ENCODE data around the gene LYSMD2. TPM values are rescaled to one million over a fixed set of nuclear protein-coding genes. Genes with fewer than 3 reads are reported as not detected.

LYSMD2 gene
- polyA plus RNA-seq, 3 donors, result 33.2 to 64.7 (median 50.5) TPM

DNA sequence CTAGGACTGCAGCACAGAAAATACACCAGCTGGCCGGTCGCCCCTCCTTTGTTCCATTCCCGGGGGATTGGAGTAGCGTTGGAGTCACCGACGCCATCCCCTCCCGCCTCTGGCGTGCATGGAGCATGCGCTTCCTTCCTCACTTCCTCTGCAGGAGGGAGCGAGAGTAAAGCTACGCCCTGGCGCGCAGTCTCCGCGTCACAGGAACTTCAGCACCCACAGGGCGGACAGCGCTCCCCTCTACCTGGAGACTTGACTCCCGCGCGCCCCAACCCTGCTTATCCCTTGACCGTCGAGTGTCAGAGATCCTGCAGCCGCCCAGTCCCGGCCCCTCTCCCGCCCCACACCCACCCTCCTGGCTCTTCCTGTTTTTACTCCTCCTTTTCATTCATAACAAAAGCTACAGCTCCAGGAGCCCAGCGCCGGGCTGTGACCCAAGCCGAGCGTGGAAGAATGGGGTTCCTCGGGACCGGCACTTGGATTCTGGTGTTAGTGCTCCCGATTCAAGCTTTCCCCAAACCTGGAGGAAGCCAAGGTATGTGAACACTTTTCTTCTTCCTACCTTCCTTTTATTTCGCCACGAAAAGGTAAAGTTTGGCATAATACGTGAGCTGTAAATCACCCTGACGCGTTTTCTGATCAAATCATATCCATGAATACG, 56.0 kb downstream of the LYSMD2 start, which contains the start of gene SCG3:
SCG3 (plus strand) TSS at position 201 of the 661 bp plus-strand sequence; CDS start at position 454, 253 bp downstream.
- Histone ChIP-seq H3K9ac (ENCODE audit: insufficient read depth, low read length, poor library complexity, severe bottlenecking) (no peak within 1 kb of the TSS), H3K79me2 (ENCODE audit: insufficient read depth, low read length) (no peaks in the 10 kb centered on the region), H3K27me3 (ENCODE audit: control insufficient read depth in 2 of 2, insufficient read depth in 2 of 2, low read length in 2 of 2) (peaks cover 33 to 45% of the 10 kb centered on the region in 2 donors), H4K20me1 (ENCODE audit: insufficient read depth, low read length) (no peaks in the 10 kb centered on the region), H3K9me3 (replicated peaks in 1 of 2; ENCODE audit: control insufficient read depth in 1 of 2, insufficient read depth in 1 of 2, low read length in 2 of 2) (no peaks in the 10 kb centered on the region), H3K27ac (ENCODE audit: low read depth in 1 of 2, low read length in 2 of 2) (no peak within 1 kb of the TSS), H2AFZ (ENCODE audit: insufficient read depth, low read depth, low read length, poor library complexity, severe bottlenecking) (no peak within 1 kb of the TSS), H3K4me1 (ENCODE audit: control insufficient read depth in 1 of 2, insufficient read depth in 2 of 2, low read length in 2 of 2) (peaks cover 7 to 9% of the 10 kb centered on the region in 2 donors), H3K4me2 (replicated peaks; ENCODE audit: extremely low read depth, low read length, poor library complexity, severe bottlenecking) (peak within 1 kb of the TSS; percentile 20), H3K36me3 (replicated peaks in 1 of 2; ENCODE audit: control insufficient read depth in 1 of 2, insufficient read depth in 2 of 2, low read length in 2 of 2) (no peaks in the 10 kb centered on the region), H3K4me3 (replicated peaks in 1 of 3; ENCODE audit: low read depth in 2 of 3, low read length in 3 of 3) (peak within 1 kb of the TSS in 1 of 3 experiments; percentile 29)
- H3K27ac Mint-ChIP-seq, result no peak within 1 kb of the TSS
- H3K4me3 Mint-ChIP-seq, result peak within 1 kb of the TSS; percentile 32 to 74
- H3K9me3 Mint-ChIP-seq, result peaks cover 0 to 4% (median 2%) of the 10 kb centered on the region in 7 donors
- H3K36me3 Mint-ChIP-seq, result no peaks in the 10 kb centered on the region
- H3K27me3 Mint-ChIP-seq (ENCODE audit: low read depth in 3 of 3), result peaks cover 24 to 41% (median 33%) of the 10 kb centered on the region in 3 donors
- TF ChIP-seq, protein P1, sequence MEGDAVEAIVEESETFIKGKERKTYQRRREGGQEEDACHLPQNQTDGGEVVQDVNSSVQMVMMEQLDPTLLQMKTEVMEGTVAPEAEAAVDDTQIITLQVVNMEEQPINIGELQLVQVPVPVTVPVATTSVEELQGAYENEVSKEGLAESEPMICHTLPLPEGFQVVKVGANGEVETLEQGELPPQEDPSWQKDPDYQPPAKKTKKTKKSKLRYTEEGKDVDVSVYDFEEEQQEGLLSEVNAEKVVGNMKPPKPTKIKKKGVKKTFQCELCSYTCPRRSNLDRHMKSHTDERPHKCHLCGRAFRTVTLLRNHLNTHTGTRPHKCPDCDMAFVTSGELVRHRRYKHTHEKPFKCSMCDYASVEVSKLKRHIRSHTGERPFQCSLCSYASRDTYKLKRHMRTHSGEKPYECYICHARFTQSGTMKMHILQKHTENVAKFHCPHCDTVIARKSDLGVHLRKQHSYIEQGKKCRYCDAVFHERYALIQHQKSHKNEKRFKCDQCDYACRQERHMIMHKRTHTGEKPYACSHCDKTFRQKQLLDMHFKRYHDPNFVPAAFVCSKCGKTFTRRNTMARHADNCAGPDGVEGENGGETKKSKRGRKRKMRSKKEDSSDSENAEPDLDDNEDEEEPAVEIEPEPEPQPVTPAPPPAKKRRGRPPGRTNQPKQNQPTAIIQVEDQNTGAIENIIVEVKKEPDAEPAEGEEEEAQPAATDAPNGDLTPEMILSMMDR (IDR thresholded peaks at IDR 0.05), result no peak
- peaks cover 9% of the 10 kb centered on the region for H3K4me1 Mint-ChIP-seq
- intact Hi-C loops (cut with micrococcal nuclease), result no loop called here
- WGBS (ENCODE audit: insufficient coverage), result 4% methylated on average over 24 of the region's 38 CpGs
- DNase-seq, result peak; percentile 61 to 72 (median 67)

DNA sequence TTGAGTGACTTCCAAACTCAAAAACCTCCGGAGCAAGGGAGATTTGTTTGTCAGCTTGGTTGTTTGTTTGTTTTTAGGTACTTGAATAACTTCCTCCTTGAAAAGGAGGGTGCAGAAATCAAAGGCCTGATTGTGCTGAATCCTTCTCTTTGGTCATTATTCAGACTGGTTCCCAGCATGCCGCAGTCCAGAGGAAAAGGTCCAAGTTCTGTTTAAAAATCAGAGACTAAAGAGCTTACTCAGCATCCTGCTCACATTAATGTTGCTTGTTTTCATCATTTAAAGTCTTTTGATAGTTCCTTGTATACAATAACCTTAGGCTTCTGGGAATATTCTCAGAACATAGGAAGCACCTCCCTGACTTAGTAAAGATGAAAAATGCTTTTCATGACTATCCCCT, 57.1 kb downstream of the LYSMD2 start:
- Histone ChIP-seq H3K4me1 (ENCODE audit: control insufficient read depth in 1 of 2, insufficient read depth in 2 of 2, low read length in 2 of 2) (peaks cover 7 to 9% of the 10 kb centered on the region in 2 donors), H3K27ac (ENCODE audit: low read depth in 1 of 2, low read length in 2 of 2) (no peak overlapping the region), H4K20me1 (ENCODE audit: insufficient read depth, low read length) (no peaks in the 10 kb centered on the region), H3K27me3 (ENCODE audit: control insufficient read depth in 2 of 2, insufficient read depth in 2 of 2, low read length in 2 of 2) (peaks cover 27 to 41% of the 10 kb centered on the region in 2 donors), H3K9ac (ENCODE audit: insufficient read depth, low read length, poor library complexity, severe bottlenecking) (no peak overlapping the region), H3K4me3 (replicated peaks in 1 of 3; ENCODE audit: low read depth in 2 of 3, low read length in 3 of 3) (no peak overlapping the region), H3K4me2 (replicated peaks; ENCODE audit: extremely low read depth, low read length, poor library complexity, severe bottlenecking) (no peak overlapping the region), H2AFZ (ENCODE audit: insufficient read depth, low read depth, low read length, poor library complexity, severe bottlenecking) (no peak overlapping the region), H3K9me3 (replicated peaks in 1 of 2; ENCODE audit: control insufficient read depth in 1 of 2, insufficient read depth in 1 of 2, low read length in 2 of 2) (no peaks in the 10 kb centered on the region), H3K36me3 (replicated peaks in 1 of 2; ENCODE audit: control insufficient read depth in 1 of 2, insufficient read depth in 2 of 2, low read length in 2 of 2) (no peaks in the 10 kb centered on the region), H3K79me2 (ENCODE audit: insufficient read depth, low read length) (no peaks in the 10 kb centered on the region)
- TF ChIP-seq, protein P1 (IDR thresholded peaks at IDR 0.05), result no peak
- Mint-ChIP-seq H3K27me3 (ENCODE audit: low read depth in 3 of 3) (peaks cover 24 to 42% (median 29%) of the 10 kb centered on the region in 3 donors), H3K9me3 (peaks cover 0 to 6% (median 2%) of the 10 kb centered on the region in 7 donors), H3K4me3 (peak overlapping the region in 1 of 2 donors; percentile 13), H3K27ac (no peak overlapping the region), H3K36me3 (no peaks in the 10 kb centered on the region), H3K4me1 (peaks cover 9% of the 10 kb centered on the region)
- no peak for DNase-seq
- WGBS (ENCODE audit: insufficient coverage), result no CpG with 5 or more reads among the region's 2 CpGs
- intact Hi-C loops (cut with micrococcal nuclease), result no loop called here

Measured in CD14-positive monocyte (primary cell).